ENCODE data around the gene MVB12B.

- TF ChIP-seq, protein P1, sequence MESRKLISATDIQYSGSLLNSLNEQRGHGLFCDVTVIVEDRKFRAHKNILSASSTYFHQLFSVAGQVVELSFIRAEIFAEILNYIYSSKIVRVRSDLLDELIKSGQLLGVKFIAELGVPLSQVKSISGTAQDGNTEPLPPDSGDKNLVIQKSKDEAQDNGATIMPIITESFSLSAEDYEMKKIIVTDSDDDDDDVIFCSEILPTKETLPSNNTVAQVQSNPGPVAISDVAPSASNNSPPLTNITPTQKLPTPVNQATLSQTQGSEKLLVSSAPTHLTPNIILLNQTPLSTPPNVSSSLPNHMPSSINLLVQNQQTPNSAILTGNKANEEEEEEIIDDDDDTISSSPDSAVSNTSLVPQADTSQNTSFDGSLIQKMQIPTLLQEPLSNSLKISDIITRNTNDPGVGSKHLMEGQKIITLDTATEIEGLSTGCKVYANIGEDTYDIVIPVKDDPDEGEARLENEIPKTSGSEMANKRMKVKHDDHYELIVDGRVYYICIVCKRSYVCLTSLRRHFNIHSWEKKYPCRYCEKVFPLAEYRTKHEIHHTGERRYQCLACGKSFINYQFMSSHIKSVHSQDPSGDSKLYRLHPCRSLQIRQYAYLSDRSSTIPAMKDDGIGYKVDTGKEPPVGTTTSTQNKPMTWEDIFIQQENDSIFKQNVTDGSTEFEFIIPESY (IDR thresholded peaks at IDR 0.05; ENCODE audit: extremely low read depth, insufficient replicate concordance, low read length) = no peak
- TF ChIP-seq ATF3 (IDR thresholded peaks at IDR 0.05) = no peak
Measured at GRCh38 chr9:126336736-126337325, 10.2 kb downstream of the MVB12B start.

Measured in HCT116 (cell line).